HepG2 (cell line): ENCODE measurements around the gene POLR1H. TPM values are rescaled to one million over a fixed set of nuclear protein-coding genes. Genes with fewer than 3 reads are reported as not detected.
A peak's percentile ranks its signal among the peaks of the same experiment; 100 is the strongest.

Experiments
- ARHGAP35 ChIP-seq: sonication (generic); formaldehyde crosslinking; IDR thresholded peaks from 2 replicates; pipeline ENCODE4 v1.9.0; 2022; ENCODE audit warnings: mild to moderate bottlenecking, inconsistent platforms, moderate library complexity, missing genetic modification reagents, borderline replicate concordance
- CHD4 ChIP-seq: fragments of 200-600 bp; sonication (generic); IDR thresholded peaks from 2 replicates; pipeline ENCODE4 v1.7.0; 2017; ENCODE audit warnings: mild to moderate bottlenecking, low read length, borderline replicate concordance
- FOSL2 ChIP-seq: sonication (generic); formaldehyde crosslinking; IDR thresholded peaks from 2 replicates; pipeline ENCODE4 v1.4.0; 2020; ENCODE audit warnings: missing genetic modification reagents
- FOXK1 ChIP-seq: sonication (generic); formaldehyde crosslinking; IDR thresholded peaks from 2 replicates; pipeline ENCODE4 v1.4.0; 2020; ENCODE audit warnings: low read depth, missing genetic modification reagents, borderline replicate concordance
- GFI1 ChIP-seq: sonication (generic); formaldehyde crosslinking; IDR thresholded peaks from 2 replicates; pipeline ENCODE4 v1.5.0; 2020; ENCODE audit warnings: missing genetic modification reagents, mild to moderate bottlenecking, borderline replicate concordance
- HDAC2 ChIP-seq: sonication (generic); formaldehyde crosslinking; IDR thresholded peaks from 2 replicates; pipeline ENCODE4 v1.4.0; 2020; ENCODE audit warnings: missing genetic modification reagents
- HNF4G ChIP-seq, 2 experiments: sonication (generic) in 1 of 2; formaldehyde crosslinking in 1 of 2; IDR thresholded peaks; 2 replicates each; pipeline versions ENCODE4 v1.4.0 to v1.6.1; 2011 to 2020; ENCODE audit warnings: borderline replicate concordance in 2 of 2, low read depth in 2 of 2, mild to moderate bottlenecking in 2 of 2, low read length in 1 of 2, missing genetic modification reagents in 1 of 2, moderate library complexity in 1 of 2
- HNRNPH1 ChIP-seq: fragments of 200-400 bp; formaldehyde crosslinking; optimal IDR thresholded peaks from 2 replicates; pipeline ENCODE3; 2017; ENCODE audit warnings: mild to moderate bottlenecking, low read depth, low read length
- ISL2 ChIP-seq: sonication (generic); formaldehyde crosslinking; IDR thresholded peaks from 2 replicates; pipeline ENCODE4 v1.5.0; 2020; ENCODE audit warnings: missing genetic modification reagents
- KAT7 ChIP-seq: IDR thresholded peaks from 2 replicates; pipeline ENCODE4 v1.6.1; 2018; ENCODE audit warnings: borderline replicate concordance, missing compliant biosample characterization
- NR2F1 ChIP-seq, 2 experiments: fragments of 450-650 bp in 1 of 2; formaldehyde crosslinking in 1 of 2; IDR thresholded peaks; 2 replicates each; pipeline versions ENCODE4 v1.5.0 to v1.6.1; 2016 to 2020; ENCODE audit warnings: mild to moderate bottlenecking in 1 of 2, missing compliant biosample characterization in 1 of 2, missing genetic modification reagents in 1 of 2, moderate library complexity in 1 of 2
- NR3C1 ChIP-seq: sonication (generic); formaldehyde crosslinking; IDR thresholded peaks from 2 replicates; pipeline ENCODE4 v1.4.0; 2020; ENCODE audit warnings: missing genetic modification reagents
- RNF2 ChIP-seq: fragments of 450-650 bp; conservative IDR thresholded peaks from 2 replicates; pipeline ENCODE4 v1.6.1; 2016; ENCODE audit warnings: low read depth
- SALL1 ChIP-seq: sonication (generic); formaldehyde crosslinking; IDR thresholded peaks from 2 replicates; pipeline ENCODE4 v1.8.0; 2022; ENCODE audit warnings: mild to moderate bottlenecking, missing genetic modification reagents
- SOX13 ChIP-seq, 3 experiments: fragments of 450-650 bp in 1 of 3; sonication (generic) in 1 of 3; formaldehyde crosslinking in 1 of 3; IDR thresholded peaks in 2 of 3; conservative IDR thresholded peaks in 1 of 3; 2 replicates each; pipeline versions ENCODE4 v1.5.0 to v1.6.1; 2016 to 2020; ENCODE audit warnings: antibody characterized with exemption in 1 of 3, mild to moderate bottlenecking in 1 of 3, missing compliant biosample characterization in 1 of 3, missing genetic modification reagents in 1 of 3, moderate library complexity in 1 of 3
- SPEN ChIP-seq: sonication (generic); formaldehyde crosslinking; IDR thresholded peaks from 2 replicates; pipeline ENCODE4 v1.5.1; 2020; ENCODE audit warnings: low read depth, mild to moderate bottlenecking, missing genetic modification reagents
- TAF15 ChIP-seq: fragments of 200-400 bp; formaldehyde crosslinking; IDR thresholded peaks from one replicate; pipeline ENCODE4 v1.6.1; 2018; ENCODE audit warnings: mild to moderate bottlenecking, low read depth, low read length; ENCODE audit not compliant: poor library complexity, severe bottlenecking
- TCF7L2 ChIP-seq: IDR thresholded peaks from 2 replicates; pipeline ENCODE4 v1.6.1; 2011; ENCODE audit warnings: mild to moderate bottlenecking, low read depth, low read length, moderate library complexity
- TEAD2 ChIP-seq: sonication (generic); formaldehyde crosslinking; IDR thresholded peaks from 2 replicates; pipeline ENCODE4 v1.9.0; 2021; ENCODE audit warnings: missing genetic modification reagents
- ZBTB1 ChIP-seq: sonication (generic); formaldehyde crosslinking; IDR thresholded peaks from 2 replicates; pipeline ENCODE4 v1.4.0; 2020; ENCODE audit warnings: missing genetic modification reagents, borderline replicate concordance
- ZBTB21 ChIP-seq: sonication (generic); formaldehyde crosslinking; IDR thresholded peaks from 2 replicates; pipeline ENCODE4 v1.4.0; 2020; ENCODE audit warnings: missing genetic modification reagents
- ZNF335 ChIP-seq: sonication (generic); formaldehyde crosslinking; IDR thresholded peaks from 2 replicates; pipeline ENCODE4 v1.4.0; 2020; ENCODE audit warnings: missing genetic modification reagents
- ZNF766 ChIP-seq: sonication (generic); formaldehyde crosslinking; IDR thresholded peaks from 2 replicates; pipeline ENCODE4 v1.5.0; 2020; ENCODE audit warnings: missing genetic modification reagents, borderline replicate concordance
- ZSCAN30 ChIP-seq: sonication (generic); formaldehyde crosslinking; IDR thresholded peaks from 2 replicates; pipeline ENCODE4 v1.5.0; 2020; ENCODE audit warnings: mild to moderate bottlenecking, missing genetic modification reagents
- polyA plus RNA-seq, 8 experiments: library from polyadenylated mRNA; depleted of rRNA in 3 of 8; stranded (reverse) in 7 of 8; unstranded in 1 of 8; fragments of >200 nt; fragmentation: Illumina TruSeq in 4 of 8; extraction: Trizol in 4 of 8; gene quantifications; 2 replicates each; pipeline versions ENCODE4 v1.2.1 to v1.2.3, GENCODE V29; 2011 to 2016; ENCODE audit warnings: low read depth in 4 of 8, missing spikeins in 1 of 8, mixed read lengths in 1 of 8; ENCODE audit not compliant: insufficient read depth in 1 of 8
- total RNA-seq, 5 experiments: library from RNA; depleted of rRNA; stranded (reverse); fragments of >200 nt; fragmentation: Illumina TruSeq; extraction: Trizol; gene quantifications; 2 replicates each; pipeline ENCODE4 v1.2.3, GENCODE V29; 2016; ENCODE audit warnings: low read depth in 1 of 5
- TF ChIP-seq, protein P1 (sequence below), 2 experiments: sonication (generic) in 1 of 2; formaldehyde crosslinking in 1 of 2; IDR thresholded peaks; 2 replicates each; pipeline versions ENCODE4 v1.4.0 to v1.6.1; 2018 to 2020; ENCODE audit warnings: missing genetic modification reagents in 2 of 2, borderline replicate concordance in 1 of 2, low read depth in 1 of 2, mild to moderate bottlenecking in 1 of 2, missing biosample characterization in 1 of 2
- TF ChIP-seq, protein P2 (sequence below): sonication (generic); IDR thresholded peaks from 2 replicates; pipeline ENCODE4 v1.6.1; 2016; ENCODE audit warnings: low read depth, borderline replicate concordance

Gene POLR1H
- total and polyA plus RNA-seq, 2 of the 13 experiments (the other 11 are each of a cell fraction or from before 2014, with no cell fraction given), result 61.4 to 79.8 TPM

DNA sequence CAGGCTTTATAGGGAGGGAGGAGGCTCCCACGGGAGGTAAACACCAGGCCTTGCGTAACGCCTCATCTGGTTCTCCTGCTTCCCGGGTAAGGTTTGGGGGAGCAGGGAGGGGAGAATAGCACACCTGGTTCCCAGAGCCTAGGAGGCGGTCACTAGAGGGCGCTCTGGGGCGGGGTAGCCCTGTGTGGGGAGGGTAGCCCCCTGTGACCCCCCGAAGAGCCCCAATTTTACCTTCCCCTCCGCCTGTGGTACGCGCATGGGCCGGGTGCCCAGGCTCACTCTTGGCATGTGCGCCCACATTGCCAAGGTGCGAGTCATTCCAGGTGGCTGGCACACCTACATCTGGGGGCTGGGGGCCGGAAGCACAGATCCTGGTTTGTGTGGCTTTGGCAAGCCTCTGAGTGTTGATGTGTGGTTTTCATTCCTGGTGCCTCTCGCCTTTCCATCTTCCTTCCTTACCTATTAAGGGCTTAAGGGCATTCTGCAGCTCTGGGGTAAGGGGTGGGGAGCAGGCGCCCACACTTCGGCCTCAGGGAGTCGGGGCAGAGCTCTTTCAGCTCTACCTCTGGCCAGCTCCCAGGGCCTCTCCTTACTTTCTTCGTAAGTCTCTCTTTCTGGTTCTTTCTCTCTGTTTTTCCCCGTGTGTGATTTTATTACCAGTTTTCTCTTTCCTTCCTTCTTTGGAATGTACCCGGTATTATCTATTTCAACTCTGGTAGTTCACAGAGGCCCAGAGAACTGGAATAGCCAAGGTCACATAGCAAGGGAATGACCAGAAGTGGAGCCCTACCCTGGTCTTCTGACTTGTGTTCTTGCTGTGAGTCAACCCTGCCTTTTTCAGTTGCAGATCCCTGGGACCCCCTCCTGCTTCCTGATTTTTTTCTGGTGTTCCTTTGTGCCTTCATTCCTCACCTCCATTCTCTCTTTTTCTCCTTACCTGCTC lies 15.0 kb downstream of the POLR1H start (continued):
- peak; percentile 37; the same call in 1 of the 2 replicates for TF ChIP-seq ISL2 (CRISPR knock-in tag)
- TF ChIP-seq ARHGAP35 (CRISPR knock-in tag), result no peak
- TF ChIP-seq NR3C1, result no peak
- TF ChIP-seq ZNF766 (CRISPR knock-in tag), result no peak
- TF ChIP-seq RNF2, result no peak
- TF ChIP-seq SPEN (CRISPR knock-in tag), result peak; percentile 42; the same call in 1 of the 2 replicates
- TF ChIP-seq ZSCAN30 (CRISPR knock-in tag), result 0 out of 2 replicates have a peak, but pooled peaks have one; percentile 50
- TF ChIP-seq TAF15, result no peak
- TF ChIP-seq HDAC2 (CRISPR knock-in tag), result no peak
- peak; percentile 34; the same call in 1 of the 2 replicates for TF ChIP-seq FOSL2 (CRISPR knock-in tag)
- no peak for TF ChIP-seq SOX13 (IDR thresholded peaks at IDR 0.05)
- peak in 1 of 2 experiments; percentile 17; a peak in 1 of 4 replicates for TF ChIP-seq SOX13 (CRISPR knock-in tag; conservative IDR thresholded peaks at IDR 0.05 in 1 of 2, IDR thresholded peaks at IDR 0.05 in 1 of 2)
- TF ChIP-seq, protein P1, sequence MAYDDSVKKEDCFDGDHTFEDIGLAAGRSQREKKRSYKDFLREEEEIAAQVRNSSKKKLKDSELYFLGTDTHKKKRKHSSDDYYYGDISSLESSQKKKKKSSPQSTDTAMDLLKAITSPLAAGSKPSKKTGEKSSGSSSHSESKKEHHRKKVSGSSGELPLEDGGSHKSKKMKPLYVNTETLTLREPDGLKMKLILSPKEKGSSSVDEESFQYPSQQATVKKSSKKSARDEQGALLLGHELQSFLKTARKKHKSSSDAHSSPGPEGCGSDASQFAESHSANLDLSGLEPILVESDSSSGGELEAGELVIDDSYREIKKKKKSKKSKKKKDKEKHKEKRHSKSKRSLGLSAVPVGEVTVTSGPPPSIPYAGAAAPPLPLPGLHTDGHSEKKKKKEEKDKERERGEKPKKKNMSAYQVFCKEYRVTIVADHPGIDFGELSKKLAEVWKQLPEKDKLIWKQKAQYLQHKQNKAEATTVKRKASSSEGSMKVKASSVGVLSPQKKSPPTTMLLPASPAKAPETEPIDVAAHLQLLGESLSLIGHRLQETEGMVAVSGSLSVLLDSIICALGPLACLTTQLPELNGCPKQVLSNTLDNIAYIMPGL (CRISPR knock-in tag; IDR thresholded peaks at IDR 0.05; ENCODE audit: borderline replicate concordance in 1 of 2, low read depth in 1 of 2), result peak; percentile 77 to 89; a peak in 3 of 4 replicates
- TF ChIP-seq TCF7L2, result no peak
- TF ChIP-seq CHD4, result no peak
- TF ChIP-seq ZBTB21, result no peak
- peak; percentile 84; the same call in 1 of the 2 replicates for TF ChIP-seq FOXK1 (CRISPR knock-in tag)
- TF ChIP-seq SALL1, result peak; percentile 48
- no peak for TF ChIP-seq HNF4G (IDR thresholded peaks at IDR 0.05; ENCODE audit: borderline replicate concordance, low read depth, low read length)
- TF ChIP-seq HNF4G (CRISPR knock-in tag; IDR thresholded peaks at IDR 0.05; ENCODE audit: borderline replicate concordance, low read depth), result no peak
- TF ChIP-seq ZBTB1, result no peak
- TF ChIP-seq HNRNPH1, result no peak
- TF ChIP-seq GFI1 (CRISPR knock-in tag), result 0 out of 2 replicates have a peak, but pooled peaks have one; percentile 50
- TF ChIP-seq ZNF335 (CRISPR knock-in tag), result no peak
- TF ChIP-seq, protein P2, sequence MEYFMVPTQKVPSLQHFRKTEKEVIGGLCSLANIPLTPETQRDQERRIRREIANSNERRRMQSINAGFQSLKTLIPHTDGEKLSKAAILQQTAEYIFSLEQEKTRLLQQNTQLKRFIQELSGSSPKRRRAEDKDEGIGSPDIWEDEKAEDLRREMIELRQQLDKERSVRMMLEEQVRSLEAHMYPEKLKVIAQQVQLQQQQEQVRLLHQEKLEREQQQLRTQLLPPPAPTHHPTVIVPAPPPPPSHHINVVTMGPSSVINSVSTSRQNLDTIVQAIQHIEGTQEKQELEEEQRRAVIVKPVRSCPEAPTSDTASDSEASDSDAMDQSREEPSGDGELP, result peak; percentile 43; the same call in 1 of the 2 replicates
- peak; percentile 7; the same call in 1 of the 2 replicates for TF ChIP-seq KAT7 (CRISPR knock-in tag)
- no peak for TF ChIP-seq NR2F1 (CRISPR knock-in tag; IDR thresholded peaks at IDR 0.05)
- TF ChIP-seq TEAD2, result no peak
